OCI-M2 (cell line): Measurements from ENCODE around the gene RMRP.

ENCODE experiments used
- DNase-seq: peaks from one replicate; lab custom pipeline; 2025; ENCODE audit not compliant: unreplicated experiment; lab: John Stamatoyannopoulos, UW

RMRP gene

DNA sequence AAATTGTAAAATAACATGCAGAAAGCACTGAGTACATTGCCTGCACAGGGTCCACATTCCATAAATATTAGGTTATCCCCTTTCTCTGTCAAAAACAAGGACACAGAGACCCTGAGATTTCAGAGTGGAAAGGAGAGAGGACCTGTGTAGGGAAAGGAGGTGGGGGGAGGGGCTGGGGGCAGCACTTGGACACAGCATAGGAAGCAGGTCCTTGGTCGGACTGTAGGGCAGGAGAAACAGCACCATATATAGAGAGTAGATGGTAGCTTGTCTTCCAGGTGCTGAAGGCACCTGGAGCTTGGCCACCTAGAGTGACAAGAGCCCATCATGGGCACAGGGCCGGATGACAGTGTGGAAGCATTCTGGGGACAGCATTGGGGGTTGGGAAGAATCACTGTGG, 29.5 kb upstream of the RMRP start:
- no peak for DNase-seq

DNA sequence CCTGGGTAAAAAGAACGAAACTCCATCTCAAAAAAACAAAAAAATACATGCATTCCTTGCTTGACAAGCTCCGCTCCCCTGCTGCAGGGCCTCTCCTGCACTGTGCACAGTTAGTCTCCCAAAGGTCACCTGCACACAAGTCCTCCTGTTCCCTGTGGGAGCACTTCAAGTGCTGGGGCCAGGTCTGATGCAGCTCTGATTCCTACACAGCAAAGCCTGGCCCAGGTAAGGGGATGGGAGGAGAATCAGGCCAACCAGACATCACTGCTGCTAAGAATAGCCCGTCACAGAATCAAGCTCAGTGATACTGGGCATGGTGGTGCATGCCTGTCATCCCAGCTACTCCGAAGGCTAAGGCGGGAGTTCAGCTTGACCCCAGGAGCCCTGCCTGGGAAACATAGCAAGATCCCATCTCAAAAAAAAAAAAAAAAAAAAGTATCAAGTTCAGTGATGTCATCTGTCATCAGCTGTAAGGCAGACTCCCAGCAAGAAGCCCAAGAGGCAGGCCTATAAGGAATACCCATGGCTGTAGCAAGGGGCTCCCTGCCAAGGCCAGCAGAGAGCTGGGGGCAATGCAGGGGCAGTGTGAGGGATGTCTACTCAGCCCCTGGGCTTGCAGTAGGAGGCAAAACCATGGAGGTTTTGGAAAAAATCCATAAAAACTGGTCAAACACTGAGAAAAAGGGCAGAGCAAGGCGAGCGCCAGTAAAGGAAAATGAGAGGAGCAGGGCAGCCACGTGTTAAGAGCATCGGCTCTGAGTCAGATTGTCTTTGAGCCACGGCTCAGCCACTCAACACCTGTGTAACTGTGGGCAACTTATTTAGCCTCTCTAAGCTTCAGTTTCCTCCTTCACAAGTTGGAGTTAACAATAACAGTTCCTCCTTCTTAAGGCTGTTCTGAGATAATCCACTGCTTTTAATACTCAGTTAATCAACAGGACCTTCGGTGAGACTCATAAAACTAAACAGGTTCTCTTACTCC, 28.7 kb upstream of the RMRP start:
- DNase-seq = no peak

DNA sequence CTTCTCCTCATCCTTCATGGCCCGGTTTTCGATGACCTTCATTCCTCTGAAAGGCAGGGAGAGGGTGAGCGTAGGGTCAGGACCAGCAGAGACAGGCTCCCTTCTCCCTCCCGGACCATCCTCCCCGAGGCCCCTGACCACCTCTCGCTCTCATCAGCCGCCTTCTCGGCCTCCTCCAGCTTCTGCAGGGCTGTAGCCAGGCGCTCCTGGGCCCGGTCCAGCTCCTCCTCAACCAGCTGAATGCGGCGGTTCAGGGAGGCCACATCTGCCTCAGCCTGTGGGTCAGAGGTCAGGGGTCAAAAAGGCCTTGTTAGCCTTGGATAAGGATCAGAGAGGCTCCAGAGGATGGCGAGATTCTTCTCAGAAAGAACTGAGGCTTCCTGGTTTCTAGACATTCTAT, 27.7 kb upstream of the RMRP start:
- DNase-seq = no peak

DNA sequence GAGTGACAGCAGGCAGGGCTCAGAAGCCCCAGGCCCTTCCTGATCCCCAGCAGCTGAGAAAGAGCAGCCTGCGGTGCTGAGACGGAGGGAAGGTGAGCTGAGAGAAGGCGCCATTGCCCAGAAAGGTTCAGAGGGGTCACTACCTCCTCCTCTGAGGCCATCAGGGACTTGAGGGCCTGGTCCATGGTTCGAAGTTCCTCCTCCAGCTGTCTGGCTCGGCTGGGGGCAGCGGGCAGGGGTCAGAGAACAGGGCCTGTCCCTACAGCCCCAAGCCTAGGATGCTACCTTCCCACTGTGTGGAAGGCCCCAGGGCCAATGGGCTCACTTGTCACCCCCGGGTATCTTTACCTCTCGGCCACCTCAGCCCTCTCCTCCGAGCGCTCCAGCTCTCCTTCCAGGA, 27.1 kb upstream of the RMRP start:
- no peak for DNase-seq

DNA sequence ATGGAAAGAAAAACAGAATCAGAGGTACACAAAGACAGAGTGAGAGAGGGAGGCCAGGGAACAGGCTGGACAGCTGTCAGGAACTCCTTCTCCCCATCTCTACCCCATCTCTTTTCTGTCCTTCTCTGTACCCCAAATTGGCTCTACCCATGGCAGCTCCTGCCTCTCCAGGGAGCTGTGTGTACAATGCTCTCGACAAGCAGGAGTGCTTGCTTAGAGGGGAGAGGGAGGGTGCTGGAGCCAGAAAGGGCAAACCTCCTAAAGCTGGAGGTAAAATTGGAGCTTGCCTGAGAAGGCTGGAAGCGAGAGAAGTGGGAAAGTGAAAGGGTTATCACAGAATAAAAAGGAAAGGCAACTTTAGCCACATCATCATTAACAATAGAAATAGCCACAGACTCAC, 25.5 kb upstream of the RMRP start:
- no peak for DNase-seq

DNA sequence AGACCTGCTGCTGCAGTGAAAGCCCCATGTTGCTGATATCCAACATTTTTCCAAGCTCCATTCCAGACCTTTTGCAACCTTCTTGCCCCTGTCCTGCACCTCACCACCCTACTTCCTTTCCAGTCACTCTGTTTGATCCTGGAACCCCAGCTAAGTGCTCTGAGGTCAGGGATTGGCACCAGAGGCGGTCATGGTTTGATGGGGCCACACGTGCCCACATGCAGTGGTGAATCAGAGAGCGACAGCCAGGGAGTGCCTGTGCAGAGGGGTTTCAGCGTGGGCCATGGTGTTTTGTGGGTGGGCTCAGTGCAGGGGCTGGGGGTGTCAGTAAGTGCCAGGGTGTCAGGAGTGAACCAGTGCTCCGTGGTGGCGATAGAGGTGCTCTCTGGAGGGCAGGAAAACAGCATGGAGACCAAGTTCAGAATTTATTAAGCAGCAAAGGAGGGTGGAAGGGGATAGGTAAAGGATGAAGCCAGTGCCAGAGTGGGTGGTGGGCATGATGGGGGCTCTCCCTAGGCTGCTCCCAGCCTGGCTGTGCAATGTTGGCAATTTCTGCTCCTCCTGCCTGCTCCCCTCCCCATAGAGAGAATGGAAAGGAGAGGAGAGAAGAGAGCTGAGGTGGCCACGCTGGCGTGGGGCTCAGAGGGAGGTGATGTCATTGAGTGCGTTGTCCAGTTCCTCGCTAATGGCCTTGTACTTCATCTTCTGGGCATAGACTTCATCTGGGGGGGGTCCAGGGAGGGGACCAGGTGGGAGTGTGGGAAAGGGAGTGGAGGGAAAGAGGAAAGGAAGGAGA, 24.9 kb upstream of the RMRP start:
- no peak for DNase-seq

DNA sequence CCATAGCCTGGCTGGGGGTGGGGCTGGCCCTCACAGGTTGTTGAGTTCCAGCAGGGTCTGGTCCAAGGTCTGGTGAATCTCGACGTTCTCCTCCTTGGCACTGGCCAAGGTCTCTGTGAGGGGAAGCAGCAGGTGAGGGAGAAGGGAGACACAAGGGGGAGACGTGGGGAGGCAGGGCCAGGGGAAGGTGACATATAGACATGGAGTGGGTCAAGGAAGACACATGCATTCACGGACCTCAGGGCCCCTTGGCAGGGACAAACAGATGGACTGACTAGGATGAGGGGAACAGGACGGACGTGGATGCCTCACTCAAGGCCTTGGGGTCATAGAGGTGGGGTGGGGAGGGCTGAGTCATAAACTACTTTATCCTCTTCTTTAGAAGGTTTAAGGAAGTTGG, 24.2 kb upstream of the RMRP start:
- DNase-seq = no peak

DNA sequence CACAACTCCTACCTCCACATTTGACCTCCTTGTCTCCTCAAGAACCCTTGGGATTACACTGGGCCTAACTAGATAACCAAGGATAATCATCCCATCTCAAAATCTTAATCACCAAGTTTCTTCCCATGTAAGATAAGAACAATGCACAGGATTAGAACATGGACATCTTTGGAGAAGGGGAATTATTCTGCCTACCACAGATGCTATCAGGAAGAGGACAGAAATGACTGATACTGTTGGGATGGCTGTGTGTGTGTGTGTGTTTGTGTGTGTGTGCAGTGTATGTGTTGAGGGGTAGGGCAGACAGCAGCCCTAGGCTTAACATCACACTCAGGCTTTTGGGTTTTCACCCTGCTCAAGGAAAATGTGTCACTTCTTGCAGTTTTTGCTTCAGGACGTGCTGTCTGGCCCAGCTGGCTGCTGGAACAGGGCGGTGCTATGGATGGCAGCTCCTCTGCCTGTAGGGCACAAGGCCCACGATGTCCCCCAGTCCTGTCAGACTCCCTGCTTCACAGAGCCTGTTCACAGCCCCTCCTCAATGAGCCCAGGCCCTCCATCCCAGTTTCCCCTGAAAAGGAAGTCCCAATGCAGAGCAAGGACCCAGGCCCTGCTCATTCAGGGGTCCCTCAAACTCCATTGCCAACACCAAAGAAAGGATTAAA, 23.7 kb upstream of the RMRP start:
- DNase-seq = no peak

DNA sequence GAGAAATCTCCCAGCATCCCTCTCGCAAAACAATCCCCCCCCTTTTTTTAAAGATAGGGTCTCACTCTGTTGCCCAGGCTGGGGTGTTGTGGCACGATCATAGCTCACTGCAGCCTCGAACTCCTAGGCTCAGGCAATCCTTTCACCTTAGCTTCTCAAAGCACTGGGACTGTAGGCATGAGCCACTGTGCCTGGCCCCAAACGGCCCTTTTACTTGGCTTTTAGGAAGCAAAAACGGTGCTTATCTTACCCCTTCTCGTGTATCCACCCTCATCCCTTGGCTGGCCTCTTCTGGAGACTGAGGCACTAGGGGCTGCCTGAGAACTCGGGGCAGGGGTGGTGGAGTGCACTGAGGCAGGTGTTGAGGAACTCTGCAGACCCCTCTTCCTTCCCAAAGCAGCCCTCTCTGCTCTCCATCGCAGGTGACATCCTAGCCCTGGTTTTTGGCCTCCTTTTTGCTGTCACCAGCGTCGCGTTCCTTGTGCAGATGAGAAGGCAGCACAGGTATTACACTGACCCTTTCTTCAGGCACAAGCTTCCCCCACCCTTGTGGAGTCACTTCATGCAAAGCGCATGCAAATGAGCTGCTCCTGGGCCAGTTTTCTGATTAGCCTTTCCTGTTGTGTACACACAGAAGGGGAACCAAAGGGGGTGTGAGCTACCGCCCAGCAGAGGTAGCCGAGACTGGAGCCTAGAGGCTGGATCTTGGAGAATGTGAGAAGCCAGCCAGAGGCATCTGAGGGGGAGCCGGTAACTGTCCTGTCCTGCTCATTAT, 22.7 kb upstream of the RMRP start:
- DNase-seq = no peak

DNA sequence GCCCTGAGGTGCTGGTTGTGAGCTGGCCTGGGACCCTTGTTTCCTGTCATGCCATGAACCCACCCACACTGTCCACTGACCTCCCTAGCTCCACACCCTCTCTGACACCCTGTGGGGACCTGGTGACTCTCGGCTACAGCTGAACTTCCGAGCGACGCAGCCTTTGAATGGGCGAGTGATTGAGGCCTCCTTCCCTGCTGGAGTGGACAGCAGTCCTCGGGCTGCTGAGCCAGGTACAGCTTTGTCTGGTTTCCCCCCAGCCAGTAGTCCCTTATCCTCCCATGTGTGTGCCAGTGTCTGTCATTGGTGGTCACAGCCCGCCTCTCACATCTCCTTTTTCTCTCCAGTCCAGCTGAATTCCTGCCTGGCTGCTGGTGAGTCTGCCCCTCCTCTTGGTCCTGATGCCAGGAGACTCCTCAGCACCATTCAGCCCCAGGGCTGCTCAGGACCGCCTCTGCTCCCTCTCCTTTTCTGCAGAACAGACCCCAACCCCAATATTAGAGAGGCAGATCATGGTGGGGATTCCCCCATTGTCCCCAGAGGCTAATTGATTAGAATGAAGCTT, 22.0 kb upstream of the RMRP start:
- DNase-seq = no peak

DNA sequence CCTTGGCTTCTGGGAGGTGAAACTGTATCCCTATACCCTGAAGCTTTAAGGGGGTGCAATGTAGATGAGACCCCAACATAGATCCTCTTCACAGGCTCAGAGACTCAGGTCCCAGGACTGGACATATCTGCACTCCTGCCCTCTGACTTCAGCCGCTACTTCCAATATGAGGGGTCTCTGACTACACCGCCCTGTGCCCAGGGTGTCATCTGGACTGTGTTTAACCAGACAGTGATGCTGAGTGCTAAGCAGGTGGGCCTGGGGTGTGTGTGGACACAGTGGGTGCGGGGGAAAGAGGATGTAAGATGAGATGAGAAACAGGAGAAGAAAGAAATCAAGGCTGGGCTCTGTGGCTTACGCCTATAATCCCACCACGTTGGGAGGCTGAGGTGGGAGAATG, 21.3 kb upstream of the RMRP start:
- DNase-seq = no peak

DNA sequence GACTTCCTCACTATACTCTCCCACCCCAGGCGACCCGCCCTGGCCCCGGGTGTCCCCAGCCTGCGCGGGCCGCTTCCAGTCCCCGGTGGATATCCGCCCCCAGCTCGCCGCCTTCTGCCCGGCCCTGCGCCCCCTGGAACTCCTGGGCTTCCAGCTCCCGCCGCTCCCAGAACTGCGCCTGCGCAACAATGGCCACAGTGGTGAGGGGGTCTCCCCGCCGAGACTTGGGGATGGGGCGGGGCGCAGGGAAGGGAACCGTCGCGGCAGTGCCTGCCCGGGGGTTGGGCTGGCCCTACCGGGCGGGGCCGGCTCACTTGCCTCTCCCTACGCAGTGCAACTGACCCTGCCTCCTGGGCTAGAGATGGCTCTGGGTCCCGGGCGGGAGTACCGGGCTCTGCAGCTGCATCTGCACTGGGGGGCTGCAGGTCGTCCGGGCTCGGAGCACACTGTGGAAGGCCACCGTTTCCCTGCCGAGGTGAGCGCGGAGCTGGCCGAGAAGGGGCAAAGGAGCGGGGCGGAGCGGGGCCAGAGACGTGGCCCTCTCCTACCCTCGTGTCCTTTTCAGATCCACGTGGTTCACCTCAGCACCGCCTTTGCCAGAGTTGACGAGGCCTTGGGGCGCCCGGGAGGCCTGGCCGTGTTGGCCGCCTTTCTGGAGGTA, 18.0 kb upstream of the RMRP start:
- DNase-seq = no peak

DNA sequence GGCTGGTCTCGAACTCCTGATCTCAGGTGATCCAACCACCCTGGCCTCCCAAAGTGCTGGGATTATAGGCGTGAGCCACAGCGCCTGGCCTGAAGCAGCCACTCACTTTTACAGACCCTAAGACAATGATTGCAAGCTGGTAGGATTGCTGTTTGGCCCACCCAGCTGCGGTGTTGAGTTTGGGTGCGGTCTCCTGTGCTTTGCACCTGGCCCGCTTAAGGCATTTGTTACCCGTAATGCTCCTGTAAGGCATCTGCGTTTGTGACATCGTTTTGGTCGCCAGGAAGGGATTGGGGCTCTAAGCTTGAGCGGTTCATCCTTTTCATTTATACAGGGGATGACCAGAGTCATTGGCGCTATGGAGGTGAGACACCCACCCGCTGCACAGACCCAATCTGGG, 17.4 kb upstream of the RMRP start:
- DNase-seq = no peak

DNA sequence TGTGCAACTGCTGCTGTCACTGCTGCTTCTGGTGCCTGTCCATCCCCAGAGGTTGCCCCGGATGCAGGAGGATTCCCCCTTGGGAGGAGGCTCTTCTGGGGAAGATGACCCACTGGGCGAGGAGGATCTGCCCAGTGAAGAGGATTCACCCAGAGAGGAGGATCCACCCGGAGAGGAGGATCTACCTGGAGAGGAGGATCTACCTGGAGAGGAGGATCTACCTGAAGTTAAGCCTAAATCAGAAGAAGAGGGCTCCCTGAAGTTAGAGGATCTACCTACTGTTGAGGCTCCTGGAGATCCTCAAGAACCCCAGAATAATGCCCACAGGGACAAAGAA, 16.2 kb upstream of the RMRP start:
- DNase-seq = no peak

DNA sequence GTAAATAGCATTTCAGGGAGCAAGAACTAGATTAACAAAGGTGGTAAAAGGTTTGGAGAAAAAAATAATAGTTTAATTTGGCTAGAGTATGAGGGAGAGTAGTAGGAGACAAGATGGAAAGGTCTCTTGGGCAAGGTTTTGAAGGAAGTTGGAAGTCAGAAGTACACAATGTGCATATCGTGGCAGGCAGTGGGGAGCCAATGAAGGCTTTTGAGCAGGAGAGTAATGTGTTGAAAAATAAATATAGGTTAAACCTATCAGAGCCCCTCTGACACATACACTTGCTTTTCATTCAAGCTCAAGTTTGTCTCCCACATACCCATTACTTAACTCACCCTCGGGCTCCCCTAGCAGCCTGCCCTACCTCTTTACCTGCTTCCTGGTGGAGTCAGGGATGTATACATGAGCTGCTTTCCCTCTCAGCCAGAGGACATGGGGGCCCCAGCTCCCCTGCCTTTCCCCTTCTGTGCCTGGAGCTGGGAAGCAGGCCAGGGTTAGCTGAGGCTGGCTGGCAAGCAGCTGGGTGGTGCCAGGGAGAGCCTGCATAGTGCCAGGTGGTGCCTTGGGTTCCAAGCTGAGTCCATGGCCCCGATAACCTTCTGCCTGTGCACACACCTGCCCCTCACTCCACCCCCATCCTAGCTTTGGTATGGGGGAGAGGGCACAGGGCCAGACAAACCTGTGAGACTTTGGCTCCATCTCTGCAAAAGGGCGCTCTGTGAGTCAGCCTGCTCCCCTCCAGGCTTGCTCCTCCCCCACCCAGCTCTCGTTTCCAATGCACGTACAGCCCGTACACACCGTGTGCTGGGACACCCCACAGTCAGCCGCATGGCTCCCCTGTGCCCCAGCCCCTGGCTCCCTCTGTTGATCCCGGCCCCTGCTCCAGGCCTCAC, 15.6 kb upstream of the RMRP start, which contains the start of gene CA9:
CA9 (plus strand) TSS at position 797 of the 893 bp plus-strand sequence; CDS start at position 829, 32 bp downstream.
- DNase-seq = no peak

DNA sequence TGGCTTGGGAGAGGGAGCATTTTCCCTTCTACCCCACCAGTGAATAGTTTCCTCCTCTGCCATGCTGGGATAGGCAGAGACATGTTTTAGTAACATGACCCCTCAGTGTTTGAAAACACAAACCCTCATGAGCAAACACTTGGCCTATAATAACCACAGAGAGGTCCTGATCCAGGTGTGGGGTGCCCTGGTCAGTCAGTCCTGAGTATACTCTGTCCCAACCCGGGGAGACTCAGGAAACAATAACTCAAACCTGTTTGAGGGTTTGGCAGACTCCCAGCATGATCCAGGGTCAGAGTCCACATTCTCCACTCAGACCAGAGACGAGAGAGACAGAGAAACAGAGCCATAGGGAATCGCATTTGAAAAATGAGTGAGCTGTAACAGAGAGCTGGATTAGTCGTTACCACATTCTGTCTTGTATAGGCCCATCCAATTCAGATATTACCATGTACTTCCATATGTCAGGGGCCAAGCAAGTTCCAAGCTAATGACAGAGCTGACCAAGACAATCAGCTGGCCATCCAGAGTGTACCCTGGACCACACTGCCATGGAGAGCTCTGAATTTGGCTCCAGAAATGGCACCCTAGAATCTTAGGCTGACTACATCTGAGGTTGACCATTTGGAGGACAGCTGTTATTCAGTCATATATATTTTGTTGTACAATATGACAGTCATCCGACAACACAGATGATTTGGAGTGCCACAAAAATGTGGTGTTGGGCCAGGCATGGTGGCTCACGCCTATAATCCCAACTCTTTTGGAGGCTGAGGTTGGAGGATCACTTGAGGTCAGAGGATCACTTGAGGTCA, 11.7 kb upstream of the RMRP start:
- no peak for DNase-seq

DNA sequence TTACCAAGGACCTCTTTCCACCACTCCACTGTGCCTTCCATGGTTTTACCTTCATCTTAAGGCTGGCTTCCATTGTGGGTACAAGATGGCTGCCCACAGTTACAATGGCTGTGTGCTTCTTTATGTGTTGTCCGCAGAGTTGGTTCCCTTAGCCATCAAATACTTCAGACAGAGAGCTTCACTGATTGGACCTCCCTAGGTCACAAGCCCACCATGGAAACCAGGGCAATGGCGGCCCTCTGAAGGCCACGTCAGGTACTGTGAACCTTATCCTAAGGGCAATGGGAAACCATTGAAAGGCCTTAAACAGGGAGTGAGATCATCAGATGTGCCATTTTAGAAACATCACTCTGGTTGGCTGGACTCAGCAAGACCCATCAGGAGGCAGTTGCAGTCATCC, 10.1 kb upstream of the RMRP start:
- DNase-seq = no peak

DNA sequence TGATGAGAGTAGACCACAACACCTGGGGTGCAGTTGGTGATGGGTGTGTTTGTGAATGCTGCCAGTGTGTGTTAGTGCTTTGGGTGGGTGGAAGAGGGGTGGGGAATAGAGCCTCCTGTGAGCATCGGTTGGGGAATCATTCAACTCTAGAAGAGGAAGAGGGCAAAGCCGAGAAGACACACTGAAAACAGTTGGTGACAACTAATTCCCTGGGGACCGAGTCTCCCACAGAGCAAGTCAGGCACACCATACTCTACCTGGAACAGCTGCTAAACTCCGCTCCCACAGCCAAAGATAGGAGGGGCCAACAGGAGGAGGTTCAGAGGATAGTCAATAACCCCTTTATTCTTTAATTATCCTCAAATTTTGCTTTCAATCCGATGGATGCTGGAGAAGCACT, 8.7 kb upstream of the RMRP start:
- no peak for DNase-seq
